ENCODE measurements around the gene IKZF3.

IKZF3 gene

GRCh38 chr17:39781031-39781860 lies 82.9 kb downstream of the IKZF3 start:
- Histone ChIP-seq H3K4me1 (ENCODE audit: control insufficient read depth, insufficient read depth, low read length, unreplicated experiment) (peaks cover 21% of the 10 kb centered on the region), H3K27ac (ENCODE audit: low read depth, low read length) (no peak overlapping the region), H2AFZ (ENCODE audit: low read length, unreplicated experiment) (no peak overlapping the region), H3K36me3 (ENCODE audit: insufficient read depth, low read length) (no peaks in the 10 kb centered on the region), H3K27me3 (ENCODE audit: insufficient read depth, low read length) (no peaks in the 10 kb centered on the region), H3K79me2 (ENCODE audit: control insufficient read depth, insufficient read depth, low read length, unreplicated experiment) (no peaks in the 10 kb centered on the region), H3K4me3 (ENCODE audit: low read depth, low read length) (no peak overlapping the region)

GRCh38 chr17:39777534-39778365 lies 86.4 kb downstream of the IKZF3 start:
- H2AFZ ChIP-seq (ENCODE audit: low read length, unreplicated experiment): no peak overlapping the region
- no peak overlapping the region for H3K27ac ChIP-seq (ENCODE audit: low read depth, low read length)
- H3K36me3 ChIP-seq (ENCODE audit: insufficient read depth, low read length): no peaks in the 10 kb centered on the region
- peaks cover 17% of the 10 kb centered on the region for H3K4me1 ChIP-seq (ENCODE audit: control insufficient read depth, insufficient read depth, low read length, unreplicated experiment)
- H3K79me2 ChIP-seq (ENCODE audit: control insufficient read depth, insufficient read depth, low read length, unreplicated experiment): no peaks in the 10 kb centered on the region
- H3K27me3 ChIP-seq (ENCODE audit: insufficient read depth, low read length): 0 out of 2 replicates have a peak, but pooled peaks cover 8% of the 10 kb centered on the region
- H3K4me3 ChIP-seq (ENCODE audit: low read depth, low read length): no peak overlapping the region

GRCh38 chr17:39776252-39776651 lies 87.9 kb downstream of the IKZF3 start:
- no peak overlapping the region for H3K27ac ChIP-seq (ENCODE audit: low read depth, low read length)
- no peak overlapping the region for H2AFZ ChIP-seq (ENCODE audit: low read length, unreplicated experiment)
- no peaks in the 10 kb centered on the region for H3K79me2 ChIP-seq (ENCODE audit: control insufficient read depth, insufficient read depth, low read length, unreplicated experiment)
- no peaks in the 10 kb centered on the region for H3K36me3 ChIP-seq (ENCODE audit: insufficient read depth, low read length)
- peaks cover 2% of the 10 kb centered on the region for H3K4me1 ChIP-seq (ENCODE audit: control insufficient read depth, insufficient read depth, low read length, unreplicated experiment)
- 0 out of 2 replicates have a peak, but pooled peaks cover 8% of the 10 kb centered on the region for H3K27me3 ChIP-seq (ENCODE audit: insufficient read depth, low read length)
- H3K4me3 ChIP-seq (ENCODE audit: low read depth, low read length): no peak overlapping the region

- no peak overlapping the region for H3K4me3 ChIP-seq (ENCODE audit: low read depth, low read length)
- no peaks in the 10 kb centered on the region for H3K79me2 ChIP-seq (ENCODE audit: control insufficient read depth, insufficient read depth, low read length, unreplicated experiment)
- H3K27ac ChIP-seq (ENCODE audit: low read depth, low read length): no peak overlapping the region
- no peaks in the 10 kb centered on the region for H3K36me3 ChIP-seq (ENCODE audit: insufficient read depth, low read length)
- no peaks in the 10 kb centered on the region for H3K4me1 ChIP-seq (ENCODE audit: control insufficient read depth, insufficient read depth, low read length, unreplicated experiment)
- H2AFZ ChIP-seq (ENCODE audit: low read length, unreplicated experiment): no peak overlapping the region
- 0 out of 2 replicates have a peak, but pooled peaks cover 8% of the 10 kb centered on the region for H3K27me3 ChIP-seq (ENCODE audit: insufficient read depth, low read length)
These were observed 89.1 kb downstream of the IKZF3 start for GRCh38 chr17:39775031-39775430.

- H3K79me2 ChIP-seq (ENCODE audit: control insufficient read depth, insufficient read depth, low read length, unreplicated experiment): no peaks in the 10 kb centered on the region
- no peaks in the 10 kb centered on the region for H3K36me3 ChIP-seq (ENCODE audit: insufficient read depth, low read length)
- no peak overlapping the region for H3K27ac ChIP-seq (ENCODE audit: low read depth, low read length)
- H3K4me3 ChIP-seq (ENCODE audit: low read depth, low read length): no peak overlapping the region
- H2AFZ ChIP-seq (ENCODE audit: low read length, unreplicated experiment): no peak overlapping the region
- no peaks in the 10 kb centered on the region for H3K4me1 ChIP-seq (ENCODE audit: control insufficient read depth, insufficient read depth, low read length, unreplicated experiment)
- 0 out of 2 replicates have a peak, but pooled peaks cover 8% of the 10 kb centered on the region for H3K27me3 ChIP-seq (ENCODE audit: insufficient read depth, low read length)
These were observed 90.1 kb downstream of the IKZF3 start for GRCh38 chr17:39774047-39774446.

- Histone ChIP-seq H3K79me2 (ENCODE audit: control insufficient read depth, insufficient read depth, low read length, unreplicated experiment) (no peaks in the 10 kb centered on the region), H3K4me1 (ENCODE audit: control insufficient read depth, insufficient read depth, low read length, unreplicated experiment) (no peaks in the 10 kb centered on the region), H3K4me3 (ENCODE audit: low read depth, low read length) (no peak overlapping the region)
These were observed 90.9 kb downstream of the IKZF3 start for GRCh38 chr17:39772987-39773934.

GRCh38 chr17:39772415-39772814 lies 91.7 kb downstream of the IKZF3 start:
- no peak overlapping the region for H3K4me3 ChIP-seq (ENCODE audit: low read depth, low read length)
- no peaks in the 10 kb centered on the region for H3K4me1 ChIP-seq (ENCODE audit: control insufficient read depth, insufficient read depth, low read length, unreplicated experiment)
- 0 out of 2 replicates have a peak, but pooled peaks cover 8% of the 10 kb centered on the region for H3K27me3 ChIP-seq (ENCODE audit: insufficient read depth, low read length)
- no peak overlapping the region for H2AFZ ChIP-seq (ENCODE audit: low read length, unreplicated experiment)
- H3K27ac ChIP-seq (ENCODE audit: low read depth, low read length): no peak overlapping the region
- H3K36me3 ChIP-seq (ENCODE audit: insufficient read depth, low read length): no peaks in the 10 kb centered on the region
- H3K79me2 ChIP-seq (ENCODE audit: control insufficient read depth, insufficient read depth, low read length, unreplicated experiment): no peaks in the 10 kb centered on the region

More at GRCh38 chr17:39772987-39773934, 90.9 kb downstream of the IKZF3 start:
- no peak overlapping the region for H3K27ac ChIP-seq (ENCODE audit: low read depth, low read length)
- H2AFZ ChIP-seq (ENCODE audit: low read length, unreplicated experiment): no peak overlapping the region
- no peaks in the 10 kb centered on the region for H3K36me3 ChIP-seq (ENCODE audit: insufficient read depth, low read length)
- 0 out of 2 replicates have a peak, but pooled peaks cover 8% of the 10 kb centered on the region for H3K27me3 ChIP-seq (ENCODE audit: insufficient read depth, low read length)

GRCh38 chr17:39769974-39770587 lies 94.0 kb downstream of the IKZF3 start:
- H3K4me3 ChIP-seq (ENCODE audit: low read depth, low read length): no peak overlapping the region
- no peaks in the 10 kb centered on the region for H3K4me1 ChIP-seq (ENCODE audit: control insufficient read depth, insufficient read depth, low read length, unreplicated experiment)
- no peaks in the 10 kb centered on the region for H3K79me2 ChIP-seq (ENCODE audit: control insufficient read depth, insufficient read depth, low read length, unreplicated experiment)

GRCh38 chr17:39767147-39767546 lies 97.0 kb downstream of the IKZF3 start:
- Histone ChIP-seq H3K4me1 (ENCODE audit: control insufficient read depth, insufficient read depth, low read length, unreplicated experiment) (peaks cover 4% of the 10 kb centered on the region), H3K27ac (ENCODE audit: low read depth, low read length) (no peak overlapping the region), H3K36me3 (ENCODE audit: insufficient read depth, low read length) (no peaks in the 10 kb centered on the region), H3K27me3 (ENCODE audit: insufficient read depth, low read length) (peaks cover 3% of the 10 kb centered on the region; the same call in 1 of the 2 replicates), H3K4me3 (ENCODE audit: low read depth, low read length) (no peak overlapping the region), H3K79me2 (ENCODE audit: control insufficient read depth, insufficient read depth, low read length, unreplicated experiment) (no peaks in the 10 kb centered on the region), H2AFZ (ENCODE audit: low read length, unreplicated experiment) (no peak overlapping the region)

More at GRCh38 chr17:39769974-39770587, 94.0 kb downstream of the IKZF3 start:
- Histone ChIP-seq H3K36me3 (ENCODE audit: insufficient read depth, low read length) (no peaks in the 10 kb centered on the region), H3K27ac (ENCODE audit: low read depth, low read length) (no peak overlapping the region), H3K27me3 (ENCODE audit: insufficient read depth, low read length) (peaks cover 11% of the 10 kb centered on the region; the same call in 1 of the 2 replicates), H2AFZ (ENCODE audit: low read length, unreplicated experiment) (no peak overlapping the region)

Data from ACC112 (cell line).